Measurements from ENCODE around the gene PHKB.

The PHKB gene

DNA sequence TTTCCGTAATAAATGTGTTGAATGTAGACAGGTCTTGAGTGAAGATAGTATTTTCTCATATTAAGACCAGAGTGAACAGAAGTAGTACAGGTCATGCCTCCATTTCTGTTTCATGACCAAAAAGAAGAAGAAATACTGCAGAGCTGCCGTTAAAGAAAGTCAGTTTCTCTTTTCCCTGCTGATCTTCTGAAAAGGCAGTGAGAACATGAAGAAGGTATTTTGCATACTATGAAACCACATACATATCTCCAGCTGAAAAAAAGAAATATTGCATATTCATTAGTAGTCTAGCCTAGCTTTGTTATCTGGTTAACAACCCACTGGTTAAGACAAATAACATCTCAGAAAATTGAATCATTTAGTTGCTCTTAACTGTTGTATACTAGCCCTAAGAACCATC is 138.4 kb downstream of the PHKB start:
- DNase-seq (ENCODE audit: low spot score): peak; percentile 25
- TF ChIP-seq, protein P1, sequence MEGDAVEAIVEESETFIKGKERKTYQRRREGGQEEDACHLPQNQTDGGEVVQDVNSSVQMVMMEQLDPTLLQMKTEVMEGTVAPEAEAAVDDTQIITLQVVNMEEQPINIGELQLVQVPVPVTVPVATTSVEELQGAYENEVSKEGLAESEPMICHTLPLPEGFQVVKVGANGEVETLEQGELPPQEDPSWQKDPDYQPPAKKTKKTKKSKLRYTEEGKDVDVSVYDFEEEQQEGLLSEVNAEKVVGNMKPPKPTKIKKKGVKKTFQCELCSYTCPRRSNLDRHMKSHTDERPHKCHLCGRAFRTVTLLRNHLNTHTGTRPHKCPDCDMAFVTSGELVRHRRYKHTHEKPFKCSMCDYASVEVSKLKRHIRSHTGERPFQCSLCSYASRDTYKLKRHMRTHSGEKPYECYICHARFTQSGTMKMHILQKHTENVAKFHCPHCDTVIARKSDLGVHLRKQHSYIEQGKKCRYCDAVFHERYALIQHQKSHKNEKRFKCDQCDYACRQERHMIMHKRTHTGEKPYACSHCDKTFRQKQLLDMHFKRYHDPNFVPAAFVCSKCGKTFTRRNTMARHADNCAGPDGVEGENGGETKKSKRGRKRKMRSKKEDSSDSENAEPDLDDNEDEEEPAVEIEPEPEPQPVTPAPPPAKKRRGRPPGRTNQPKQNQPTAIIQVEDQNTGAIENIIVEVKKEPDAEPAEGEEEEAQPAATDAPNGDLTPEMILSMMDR (IDR thresholded peaks at IDR 0.05; ENCODE audit: extremely low read depth, missing control alignments): no peak

DNA sequence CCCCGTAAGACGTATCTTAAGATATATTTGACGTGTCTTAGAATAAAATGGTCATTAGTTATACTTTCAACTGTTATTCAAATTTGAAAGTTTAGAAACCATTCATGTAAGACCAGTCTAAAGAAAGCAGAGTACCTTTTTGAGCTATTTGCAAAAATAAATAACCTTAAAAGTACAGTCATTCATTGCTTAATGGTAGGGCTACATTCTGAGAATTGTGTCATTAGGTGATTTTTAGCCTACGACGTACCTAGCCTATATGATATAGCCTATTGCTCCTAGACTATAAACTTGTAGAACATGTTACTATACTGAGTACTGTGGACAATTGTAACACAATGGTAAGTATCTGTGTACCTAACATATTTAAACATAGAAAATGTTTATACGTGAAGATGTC is 139.2 kb downstream of the PHKB start:
- TF ChIP-seq, protein P1 (IDR thresholded peaks at IDR 0.05; ENCODE audit: extremely low read depth, missing control alignments): no peak
- DNase-seq (ENCODE audit: low spot score): no peak

DNA sequence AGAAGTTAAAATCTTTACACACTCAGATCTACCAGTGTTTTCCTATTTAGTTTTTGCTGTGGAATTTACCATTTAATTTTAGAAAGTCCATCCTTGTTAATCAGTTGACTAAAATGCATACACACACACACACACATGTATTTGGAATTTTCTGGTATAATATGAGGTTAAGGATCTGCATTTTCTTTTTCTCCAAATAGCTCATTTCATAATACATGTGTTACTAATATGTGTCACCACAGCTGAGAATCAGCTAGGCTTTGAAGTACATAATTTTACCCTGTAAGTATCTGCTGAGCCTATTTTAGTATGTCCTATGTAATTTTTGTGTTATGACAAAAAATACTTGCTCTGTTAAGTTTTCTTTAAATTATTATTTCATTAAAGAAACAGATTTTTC is 143.2 kb downstream of the PHKB start:
- no peak for DNase-seq (ENCODE audit: low spot score)
- TF ChIP-seq, protein P1 (IDR thresholded peaks at IDR 0.05; ENCODE audit: extremely low read depth, missing control alignments): no peak

DNA sequence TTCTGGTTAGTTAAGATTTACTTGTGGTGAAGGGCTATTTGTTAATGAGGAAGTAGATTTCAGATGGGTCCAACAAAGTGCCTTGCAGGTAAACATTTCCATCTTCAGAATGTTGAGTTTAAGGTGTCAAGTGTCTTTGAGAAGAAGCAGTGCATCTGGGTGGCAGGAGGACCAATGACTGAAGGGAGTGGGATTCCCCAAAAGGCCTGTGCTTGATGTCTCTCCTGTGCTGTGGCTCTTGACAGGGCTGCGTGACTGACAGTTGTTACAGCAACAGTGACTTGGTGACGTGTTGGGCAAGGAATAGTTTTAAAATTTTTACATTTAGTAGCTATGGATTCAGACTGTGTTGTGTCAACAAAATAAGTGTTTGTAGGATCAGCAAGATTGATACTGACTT is 149.9 kb downstream of the PHKB start:
- DNase-seq (ENCODE audit: low spot score): no peak
- TF ChIP-seq, protein P1 (IDR thresholded peaks at IDR 0.05; ENCODE audit: extremely low read depth, missing control alignments): no peak

DNA sequence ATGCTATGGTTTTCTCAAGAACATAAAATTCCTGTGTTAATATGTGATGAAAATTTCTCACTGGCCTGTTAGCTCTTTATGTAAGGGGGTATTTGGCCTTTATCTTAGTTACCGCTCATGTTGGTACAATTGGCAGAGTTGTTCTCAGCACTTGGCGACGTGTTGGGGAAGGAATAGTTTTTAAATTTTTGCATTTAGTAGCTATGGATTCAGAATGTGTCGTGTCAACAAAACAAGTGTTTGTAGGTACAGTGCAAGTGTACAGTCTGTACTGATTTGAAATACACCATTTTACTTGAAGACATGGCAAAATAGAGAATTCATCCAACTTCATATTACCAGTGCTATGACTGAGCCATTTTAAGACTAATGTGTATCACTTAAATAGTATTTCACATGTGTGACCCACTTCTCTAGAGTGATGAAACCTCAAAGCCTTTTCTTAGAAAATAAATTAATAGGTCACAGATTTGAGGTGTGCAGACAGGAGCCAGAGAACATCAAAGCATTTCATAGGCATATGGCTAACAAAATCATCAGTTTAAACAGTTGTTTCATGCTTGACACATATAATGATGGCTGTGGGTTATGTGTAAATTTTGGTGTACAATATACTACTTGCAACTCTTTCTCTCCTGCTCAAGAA is 150.8 kb downstream of the PHKB start:
- DNase-seq (ENCODE audit: low spot score): no peak
- TF ChIP-seq, protein P1 (IDR thresholded peaks at IDR 0.05; ENCODE audit: extremely low read depth, missing control alignments): no peak

DNA sequence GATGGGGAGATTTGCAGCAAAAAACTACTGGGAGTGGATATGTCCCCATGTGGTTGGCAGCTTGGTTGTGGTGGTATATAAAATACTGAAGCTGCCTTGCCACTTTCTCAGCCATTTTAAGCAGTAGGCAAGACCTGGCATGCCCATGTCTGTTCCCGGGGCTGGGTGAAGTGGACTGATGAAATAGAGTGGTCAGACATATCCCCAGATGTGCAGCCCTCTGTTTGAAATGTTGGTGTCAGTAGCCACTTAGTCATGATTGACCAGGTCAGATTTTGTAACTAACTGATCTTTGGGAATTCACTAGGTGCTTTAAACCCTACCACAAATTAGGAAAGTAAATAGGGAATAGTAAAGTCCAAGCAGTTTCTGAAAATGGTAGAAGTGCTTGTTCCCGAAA is 151.6 kb downstream of the PHKB start:
- TF ChIP-seq, protein P1 (IDR thresholded peaks at IDR 0.05; ENCODE audit: extremely low read depth, missing control alignments): no peak
- no peak for DNase-seq (ENCODE audit: low spot score)

DNA sequence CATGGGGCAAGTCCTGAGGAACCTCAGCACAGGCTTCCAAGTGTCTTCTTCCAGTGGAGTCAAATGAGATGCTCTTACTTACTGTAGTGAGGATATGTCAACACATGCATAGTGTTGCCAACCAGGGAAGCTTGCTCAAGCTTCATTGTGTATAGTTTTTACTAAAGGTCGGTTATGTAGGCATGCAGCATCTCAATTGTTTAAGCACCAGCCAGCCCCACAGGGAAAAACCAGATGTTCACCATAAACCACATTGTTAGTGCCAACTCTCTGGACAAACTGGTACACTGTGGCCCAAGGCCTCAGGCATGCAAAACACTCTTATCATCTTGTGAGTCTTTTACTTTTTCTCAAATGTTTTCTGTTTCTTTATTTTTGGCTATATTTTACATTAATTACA is 152.1 kb downstream of the PHKB start:
- no peak for DNase-seq (ENCODE audit: low spot score)
- TF ChIP-seq, protein P1 (IDR thresholded peaks at IDR 0.05; ENCODE audit: extremely low read depth, missing control alignments): no peak

All from GM20000 (cell line).